ENCODE data around the gene C2orf80. TPM values are rescaled to one million over a fixed set of nuclear protein-coding genes. Genes with fewer than 3 reads are reported as not detected.
"Not testable (repeated sequence)": the region's sequence is repeated elsewhere in the genome, so short reads cannot be mapped to it uniquely, and the experiment has no call there.

The C2orf80 gene
- total RNA-seq, 1 experiment from 2014 or later: not detected

- H3K4me3 ChIP-seq (ENCODE audit: low read length); H3K27me3 ChIP-seq (ENCODE audit: low read length); H3K36me3 ChIP-seq (ENCODE audit: insufficient read depth, low read length); H2AFZ ChIP-seq (ENCODE audit: low read length); H3K9ac ChIP-seq (ENCODE audit: low read length); H3K79me2 ChIP-seq (ENCODE audit: low read length); H3K9me2 ChIP-seq (replicated peaks; ENCODE audit: insufficient read depth, low read length); H3K27ac ChIP-seq (ENCODE audit: low read length); H4K20me1 ChIP-seq (ENCODE audit: insufficient read depth, low read depth, low read length); H3K4me1 ChIP-seq (ENCODE audit: low read length); H3K4me2 ChIP-seq (ENCODE audit: low read depth, low read length, poor library complexity, severe bottlenecking); DNase-seq; H3K9me3 ChIP-seq (ENCODE audit: low read length): not testable (repeated sequence)
These were observed 65.7 kb downstream of the C2orf80 start, which contains the start of gene CRYGD for GRCh38 chr2:208124013-208124715. Gene CRYGD (minus strand): TSS chr2:208124524. CDS start chr2:208124473, 51 bp downstream.

- Histone ChIP-seq H3K4me1 (ENCODE audit: low read length) (no peaks in the 10 kb centered on the region), H3K9me3 (ENCODE audit: low read length) (no peaks in the 10 kb centered on the region), H3K4me3 (ENCODE audit: low read length) (no peak overlapping the region), H3K36me3 (ENCODE audit: insufficient read depth, low read length) (no peaks in the 10 kb centered on the region), H2AFZ (ENCODE audit: low read length) (no peak overlapping the region), H3K27me3 (ENCODE audit: low read length) (no peaks in the 10 kb centered on the region), H3K9me2 (replicated peaks; ENCODE audit: insufficient read depth, low read length) (no peaks in the 10 kb centered on the region), H3K79me2 (ENCODE audit: low read length) (no peaks in the 10 kb centered on the region), H3K27ac (ENCODE audit: low read length) (no peak overlapping the region), H3K4me2 (ENCODE audit: low read depth, low read length, poor library complexity, severe bottlenecking) (no peak overlapping the region), H3K9ac (ENCODE audit: low read length) (no peak overlapping the region), H4K20me1 (ENCODE audit: insufficient read depth, low read depth, low read length) (no peaks in the 10 kb centered on the region)
- no peak for DNase-seq
These were observed 67.6 kb downstream of the C2orf80 start for GRCh38 chr2:208122248-208122647.

- Histone ChIP-seq H3K9me2 (replicated peaks; ENCODE audit: insufficient read depth, low read length) (no peaks in the 10 kb centered on the region), H3K4me3 (ENCODE audit: low read length) (no peak overlapping the region), H3K27ac (ENCODE audit: low read length) (no peak overlapping the region), H3K36me3 (ENCODE audit: insufficient read depth, low read length) (no peaks in the 10 kb centered on the region), H3K9ac (ENCODE audit: low read length) (no peak overlapping the region), H4K20me1 (ENCODE audit: insufficient read depth, low read depth, low read length) (no peaks in the 10 kb centered on the region), H3K4me1 (ENCODE audit: low read length) (no peaks in the 10 kb centered on the region), H2AFZ (ENCODE audit: low read length) (no peak overlapping the region), H3K79me2 (ENCODE audit: low read length) (no peaks in the 10 kb centered on the region), H3K27me3 (ENCODE audit: low read length) (no peaks in the 10 kb centered on the region), H3K9me3 (ENCODE audit: low read length) (no peaks in the 10 kb centered on the region), H3K4me2 (ENCODE audit: low read depth, low read length, poor library complexity, severe bottlenecking) (no peak overlapping the region)
- DNase-seq: no peak
These were observed 70.9 kb downstream of the C2orf80 start for GRCh38 chr2:208118918-208119317.

- H3K27me3 ChIP-seq (ENCODE audit: low read length); H3K9me3 ChIP-seq (ENCODE audit: low read length); H3K4me1 ChIP-seq (ENCODE audit: low read length); H3K36me3 ChIP-seq (ENCODE audit: insufficient read depth, low read length); H3K79me2 ChIP-seq (ENCODE audit: low read length); H3K27ac ChIP-seq (ENCODE audit: low read length); H4K20me1 ChIP-seq (ENCODE audit: insufficient read depth, low read depth, low read length); H3K9me2 ChIP-seq (replicated peaks; ENCODE audit: insufficient read depth, low read length); DNase-seq; H3K9ac ChIP-seq (ENCODE audit: low read length); H3K4me3 ChIP-seq (ENCODE audit: low read length); H2AFZ ChIP-seq (ENCODE audit: low read length); H3K4me2 ChIP-seq (ENCODE audit: low read depth, low read length, poor library complexity, severe bottlenecking): not testable (repeated sequence)
These were observed 72.4 kb downstream of the C2orf80 start for GRCh38 chr2:208117390-208117789.

Other genes with a start within 250 kb of the C2orf80 start
- 19.7 and 19.9 TPM in 2 replicates for gene PLEKHM3, start 164.5 kb downstream of the C2orf80 start, total RNA-seq (2014; rRNA removed; shearing (Covaris generic); ENCODE audit: low replicate concordance)
- not detected in 2 replicates for gene CRYGD, start 65.5 kb downstream of the C2orf80 start, total RNA-seq (2014; rRNA removed; shearing (Covaris generic); ENCODE audit: low replicate concordance)
- gene CRYGC, start 60.2 kb downstream of the C2orf80 start, total RNA-seq (2014; rRNA removed; shearing (Covaris generic); ENCODE audit: low replicate concordance): not detected in 2 replicates
- not detected in 2 replicates for gene CRYGB, start 43.9 kb downstream of the C2orf80 start, total RNA-seq (2014; rRNA removed; shearing (Covaris generic); ENCODE audit: low replicate concordance)
- not detected in 2 replicates for gene CRYGA, start 26.4 kb downstream of the C2orf80 start, total RNA-seq (2014; rRNA removed; shearing (Covaris generic); ENCODE audit: low replicate concordance)
- gene IDH1, start 65.0 kb upstream of the C2orf80 start, total RNA-seq (2014; rRNA removed; shearing (Covaris generic); ENCODE audit: low replicate concordance): 44.1 and 50.6 TPM in 2 replicates
- gene PIKFYVE, start 76.2 kb upstream of the C2orf80 start, total RNA-seq (2014; rRNA removed; shearing (Covaris generic); ENCODE audit: low replicate concordance): 38.4 and 58.0 TPM in 2 replicates
- 0.22 TPM in 1 of 2 replicates, not detected in the other for gene PTH2R, start 216.8 kb upstream of the C2orf80 start, total RNA-seq (2014; rRNA removed; shearing (Covaris generic); ENCODE audit: low replicate concordance)

All from Karpas-422 (cell line).